ENCODE data around the gene SPATA13.
A peak's percentile ranks its signal among the peaks of the same experiment; 100 is the strongest.

Gene SPATA13

DNA sequence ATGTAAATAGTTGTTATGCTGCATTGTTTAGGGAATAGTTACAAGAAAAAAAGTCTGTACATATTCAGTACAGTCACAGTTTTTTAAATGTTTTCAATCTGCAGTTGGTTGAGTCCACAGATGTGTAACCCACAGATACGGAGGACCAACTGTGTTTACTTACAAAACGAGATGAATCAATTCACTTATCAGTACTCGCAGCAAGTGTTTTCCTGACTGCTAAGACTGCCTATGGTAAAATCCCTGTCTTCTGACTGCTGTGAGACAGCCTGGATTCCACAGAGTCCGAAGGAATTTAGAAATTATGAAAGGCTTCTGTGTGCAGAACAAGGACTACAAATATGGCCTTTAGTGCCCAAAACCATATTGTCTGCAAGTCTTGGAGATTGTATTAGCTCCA is 103.1 kb downstream of the SPATA13 start:
- Histone ChIP-seq H3K79me2 (ENCODE audit: insufficient read depth, low read length) (no peaks in the 10 kb centered on the region), H3K4me2 (ENCODE audit: insufficient read depth, low read length) (no peak overlapping the region), H3K9me3 (ENCODE audit: insufficient read depth, low read length, severe bottlenecking) (no peaks in the 10 kb centered on the region), H3K4me3 (ENCODE audit: low read depth in 1 of 2, low read length in 2 of 2) (no peak overlapping the region), H3K27me3 (ENCODE audit: insufficient read depth, low read length, poor library complexity) (no peaks in the 10 kb centered on the region), H3K4me1 (ENCODE audit: insufficient read depth, low read length) (peaks cover 29% of the 10 kb centered on the region), H3K27ac (ENCODE audit: low read length) (no peak overlapping the region), H3K9ac (ENCODE audit: low read depth, low read length) (no peak overlapping the region), H2AFZ (ENCODE audit: low read depth, low read length) (no peak overlapping the region), H4K20me1 (ENCODE audit: insufficient read depth, low read length) (no peaks in the 10 kb centered on the region), H3K36me3 (ENCODE audit: insufficient read depth, low read length) (no peaks in the 10 kb centered on the region; the same call in 1 of the 2 replicates)
- ATAC-seq (ENCODE audit: insufficient read depth, low read depth) (no peak), DNase-seq (no peak)
- TF ChIP-seq EZH2 (IDR thresholded peaks at IDR 0.05; ENCODE audit: borderline replicate concordance, low read depth, low read length, severe bottlenecking) = no peak
- TF ChIP-seq, protein P1, sequence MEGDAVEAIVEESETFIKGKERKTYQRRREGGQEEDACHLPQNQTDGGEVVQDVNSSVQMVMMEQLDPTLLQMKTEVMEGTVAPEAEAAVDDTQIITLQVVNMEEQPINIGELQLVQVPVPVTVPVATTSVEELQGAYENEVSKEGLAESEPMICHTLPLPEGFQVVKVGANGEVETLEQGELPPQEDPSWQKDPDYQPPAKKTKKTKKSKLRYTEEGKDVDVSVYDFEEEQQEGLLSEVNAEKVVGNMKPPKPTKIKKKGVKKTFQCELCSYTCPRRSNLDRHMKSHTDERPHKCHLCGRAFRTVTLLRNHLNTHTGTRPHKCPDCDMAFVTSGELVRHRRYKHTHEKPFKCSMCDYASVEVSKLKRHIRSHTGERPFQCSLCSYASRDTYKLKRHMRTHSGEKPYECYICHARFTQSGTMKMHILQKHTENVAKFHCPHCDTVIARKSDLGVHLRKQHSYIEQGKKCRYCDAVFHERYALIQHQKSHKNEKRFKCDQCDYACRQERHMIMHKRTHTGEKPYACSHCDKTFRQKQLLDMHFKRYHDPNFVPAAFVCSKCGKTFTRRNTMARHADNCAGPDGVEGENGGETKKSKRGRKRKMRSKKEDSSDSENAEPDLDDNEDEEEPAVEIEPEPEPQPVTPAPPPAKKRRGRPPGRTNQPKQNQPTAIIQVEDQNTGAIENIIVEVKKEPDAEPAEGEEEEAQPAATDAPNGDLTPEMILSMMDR (IDR thresholded peaks at IDR 0.05; ENCODE audit: borderline replicate concordance, extremely low read depth, low read length, poor library complexity, severe bottlenecking) = no peak

DNA sequence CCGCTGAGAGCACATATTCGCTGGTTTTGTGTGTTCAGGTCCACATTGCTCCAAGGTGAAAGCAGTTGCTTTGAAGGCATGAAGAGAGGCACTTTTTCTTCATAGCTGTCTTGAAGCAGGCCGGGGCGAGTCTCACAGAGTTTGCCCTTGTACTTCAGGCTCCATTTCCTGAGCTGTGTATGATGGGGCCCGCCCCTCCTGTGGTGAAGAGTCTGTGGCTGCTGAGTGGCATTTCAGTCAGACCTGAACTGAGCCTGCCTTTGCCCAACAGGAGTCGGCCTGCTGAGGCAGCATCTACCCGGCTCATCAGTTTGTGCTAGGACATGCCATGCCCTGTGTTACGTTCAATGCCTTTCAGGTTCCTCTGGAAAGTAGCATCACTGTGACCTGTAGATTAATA is 104.5 kb downstream of the SPATA13 start:
- TF ChIP-seq, protein P1 (IDR thresholded peaks at IDR 0.05; ENCODE audit: borderline replicate concordance, extremely low read depth, low read length, poor library complexity, severe bottlenecking) = no peak
- no peak for TF ChIP-seq EZH2 (IDR thresholded peaks at IDR 0.05; ENCODE audit: borderline replicate concordance, low read depth, low read length, severe bottlenecking)
- Histone ChIP-seq H2AFZ (ENCODE audit: low read depth, low read length) (peak overlapping the region; percentile 79), H3K9me3 (ENCODE audit: insufficient read depth, low read length, severe bottlenecking) (no peaks in the 10 kb centered on the region), H3K4me2 (ENCODE audit: insufficient read depth, low read length) (peak overlapping the region; percentile 44), H3K27me3 (ENCODE audit: insufficient read depth, low read length, poor library complexity) (no peaks in the 10 kb centered on the region), H3K9ac (ENCODE audit: low read depth, low read length) (peak overlapping the region; percentile 28; the same call in 1 of the 2 replicates), H3K4me1 (ENCODE audit: insufficient read depth, low read length) (peaks cover 31% of the 10 kb centered on the region), H3K79me2 (ENCODE audit: insufficient read depth, low read length) (no peaks in the 10 kb centered on the region), H4K20me1 (ENCODE audit: insufficient read depth, low read length) (no peaks in the 10 kb centered on the region), H3K4me3 (ENCODE audit: low read depth in 1 of 2, low read length in 2 of 2) (no peak overlapping the region), H3K36me3 (ENCODE audit: insufficient read depth, low read length) (no peaks in the 10 kb centered on the region), H3K27ac (ENCODE audit: low read length) (peak overlapping the region; percentile 58)
- peak; percentile 75 for DNase-seq
- ATAC-seq (ENCODE audit: insufficient read depth, low read depth) = peak; percentile 99

DNA sequence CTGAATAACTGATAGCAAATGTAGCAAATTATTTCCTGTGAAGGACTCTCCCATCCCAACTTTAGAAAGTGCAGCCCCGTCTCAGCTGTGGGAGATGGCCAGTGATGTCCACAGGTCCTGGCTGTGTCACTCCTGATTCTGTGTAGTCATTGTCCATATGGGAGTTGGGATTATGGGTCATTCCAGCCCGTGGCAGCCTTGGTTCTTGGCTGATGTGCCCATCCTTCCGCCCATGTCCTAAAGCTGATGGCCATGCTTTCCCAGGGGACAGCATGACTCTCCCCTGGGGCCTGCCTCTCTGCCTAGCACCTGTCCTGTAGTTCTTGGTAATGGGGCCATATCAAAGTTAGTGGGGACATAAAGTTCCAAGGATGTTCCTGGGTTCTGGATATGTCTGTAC is 104.9 kb downstream of the SPATA13 start:
- H2AFZ ChIP-seq (ENCODE audit: low read depth, low read length) = no peak overlapping the region; the same call in 1 of the 2 replicates
- H3K36me3 ChIP-seq (ENCODE audit: insufficient read depth, low read length) = no peaks in the 10 kb centered on the region
- H3K4me1 ChIP-seq (ENCODE audit: insufficient read depth, low read length) = peaks cover 36% of the 10 kb centered on the region
- H3K79me2 ChIP-seq (ENCODE audit: insufficient read depth, low read length) = no peaks in the 10 kb centered on the region
- DNase-seq (no peak), ATAC-seq (ENCODE audit: insufficient read depth, low read depth) (no peak)
- no peaks in the 10 kb centered on the region for H3K27me3 ChIP-seq (ENCODE audit: insufficient read depth, low read length, poor library complexity)
- TF ChIP-seq, protein P1 (IDR thresholded peaks at IDR 0.05; ENCODE audit: borderline replicate concordance, extremely low read depth, low read length, poor library complexity, severe bottlenecking) = no peak
- H4K20me1 ChIP-seq (ENCODE audit: insufficient read depth, low read length) = no peaks in the 10 kb centered on the region
- peak overlapping the region; percentile 58 for H3K27ac ChIP-seq (ENCODE audit: low read length)
- H3K4me3 ChIP-seq (ENCODE audit: low read depth in 1 of 2, low read length in 2 of 2) = no peak overlapping the region
- peak overlapping the region; percentile 28; the same call in 1 of the 2 replicates for H3K9ac ChIP-seq (ENCODE audit: low read depth, low read length)
- H3K9me3 ChIP-seq (ENCODE audit: insufficient read depth, low read length, severe bottlenecking) = no peaks in the 10 kb centered on the region
- peak overlapping the region; percentile 44; the same call in 1 of the 2 replicates for H3K4me2 ChIP-seq (ENCODE audit: insufficient read depth, low read length)

DNA sequence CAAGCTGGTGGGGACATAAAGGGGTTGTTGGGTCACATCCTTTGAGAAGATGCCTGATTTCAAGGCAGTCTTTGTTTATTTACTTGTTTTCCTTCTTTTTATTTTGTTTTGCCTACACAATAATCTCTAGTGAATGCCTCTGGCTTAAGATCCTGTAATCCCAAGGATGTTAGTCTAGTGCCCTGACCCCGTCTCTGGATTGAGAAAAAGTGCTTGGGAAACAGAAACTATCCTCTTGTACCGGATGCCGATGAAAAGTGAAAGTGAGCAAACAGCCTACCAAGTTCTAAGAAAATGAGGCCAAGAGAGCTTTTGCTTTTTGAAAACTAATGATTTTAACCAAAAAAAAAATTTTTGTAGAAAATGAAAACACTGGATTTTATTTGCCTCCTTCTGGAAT is 106.8 kb downstream of the SPATA13 start:
- TF ChIP-seq, protein P1 (IDR thresholded peaks at IDR 0.05; ENCODE audit: borderline replicate concordance, extremely low read depth, low read length, poor library complexity, severe bottlenecking) = no peak
- no peak for TF ChIP-seq EZH2 (IDR thresholded peaks at IDR 0.05; ENCODE audit: borderline replicate concordance, low read depth, low read length, severe bottlenecking)
- no peaks in the 10 kb centered on the region for H3K9me3 ChIP-seq (ENCODE audit: insufficient read depth, low read length, severe bottlenecking)
- peak overlapping the region; percentile 45 for H3K9ac ChIP-seq (ENCODE audit: low read depth, low read length)
- peaks cover 54% of the 10 kb centered on the region for H3K4me1 ChIP-seq (ENCODE audit: insufficient read depth, low read length)
- no peaks in the 10 kb centered on the region for H3K27me3 ChIP-seq (ENCODE audit: insufficient read depth, low read length, poor library complexity)
- H3K27ac ChIP-seq (ENCODE audit: low read length) = peak overlapping the region; percentile 76
- H3K4me2 ChIP-seq (ENCODE audit: insufficient read depth, low read length) = peak overlapping the region; percentile 59
- no peaks in the 10 kb centered on the region for H4K20me1 ChIP-seq (ENCODE audit: insufficient read depth, low read length)
- peak overlapping the region; percentile 60 for H2AFZ ChIP-seq (ENCODE audit: low read depth, low read length)
- DNase-seq (peak; percentile 29), ATAC-seq (ENCODE audit: insufficient read depth, low read depth) (no peak)
- H3K79me2 ChIP-seq (ENCODE audit: insufficient read depth, low read length) = no peaks in the 10 kb centered on the region
- no peaks in the 10 kb centered on the region for H3K36me3 ChIP-seq (ENCODE audit: insufficient read depth, low read length)
- H3K4me3 ChIP-seq (ENCODE audit: low read depth in 1 of 2, low read length in 2 of 2) = peak overlapping the region in 1 of 2 experiments; percentile 44; a peak in 2 of 4 replicates

Data from DND-41 (cell line).